Right lobe of liver (tissue), 6 donors: ENCODE data around the gene FAM204A. TPM values are rescaled to one million over a fixed set of nuclear protein-coding genes. Genes with fewer than 3 reads are reported as not detected.

Experiments
- ATAC-seq, 4 donors: fragments of 200-7000 bp; cut with Tn5 transposase; one replicate each; pipeline ENCODE4 v1.9.1; 2020; ENCODE audit warnings: mild to moderate bottlenecking in 4 of 4, moderate library complexity in 4 of 4
- DNase-seq, 3 donors: peaks; one replicate each; pipeline ENCODE4 v3.0.0-alpha.2; 2020
- H3K27ac ChIP-seq, 3 donors: fragments of 200-600 bp; one replicate each; pipeline ENCODE4 v1.8.0; 2022
- H3K27me3 ChIP-seq, 2 donors: fragments of 200-600 bp; one replicate each; pipeline ENCODE4 v1.8.0; 2022
- H3K36me3 ChIP-seq, 4 donors: fragments of 200-600 bp; sonication (generic) in 1 of 4; one replicate each; pipeline versions ENCODE4 v1.5.1 to v1.8.0; 2017 to 2022; ENCODE audit warnings: control low read depth in 1 of 4
- H3K4me1 ChIP-seq, 4 donors: fragments of 200-600 bp; sonication (generic) in 1 of 4; one replicate each; pipeline versions ENCODE4 v1.5.1 to v1.8.0; 2017 to 2022; ENCODE audit warnings: control low read depth in 1 of 4
- H3K4me3 ChIP-seq, 3 donors: fragments of 200-600 bp; one replicate each; pipeline ENCODE4 v1.8.0; 2022
- H3K9me3 ChIP-seq, 4 donors: fragments of 200-600 bp; sonication (generic) in 1 of 4; one replicate each; pipeline versions ENCODE4 v1.5.1 to v1.8.0; 2017 to 2022; ENCODE audit warnings: control low read depth in 1 of 4
- CTCF ChIP-seq, 4 donors: fragments of 200-600 bp in 3 of 4; fragments of 450-650 bp in 1 of 4; IDR thresholded peaks; one replicate each; pipeline versions ENCODE4 v1.5.1 to v1.8.0; 2016 to 2022; ENCODE audit warnings: antibody characterized with exemption in 4 of 4, mild to moderate bottlenecking in 2 of 4
- POLR2A ChIP-seq: fragments of 450-650 bp; IDR thresholded peaks from one replicate; pipeline ENCODE4 v1.6.1; 2017; ENCODE audit warnings: antibody characterized with exemption, mild to moderate bottlenecking
- WGBS: methylation state at CpG from one replicate; pipeline ENCODE4 v1.1.6; 2018; ENCODE audit warnings: low coverage, low lambda C conversion rate; ENCODE audit not compliant: insufficient coverage; ENCODE audit errors: missing lambda C conversion rate; 5-methylcytosine and 5-hydroxymethylcytosine counted together
- intact Hi-C, 2 donors: fragments of 100-400 bp; cut with DNase I; formaldehyde crosslinking; loops; one replicate each; pipeline versions ENCODE4 v1.11.2 to v1.14.1; 2022
- total RNA-seq, 6 experiments: library from RNA; depleted of rRNA in 2 of 6; stranded (reverse); fragments of >200 nt in 2 of 6; fragmentation: NEBNext Ultra II Directional in 3 of 6; extraction: Animal tissue kit (Norgen Biotek cat#: 25700) in 3 of 6; gene quantifications; one replicate each; pipeline versions ENCODE4 v1.1.0 to v1.2.4, GENCODE V29; 2016 to 2023
- donor health status: DM: no; HTN: yes; CAD: no.
- donor health status: DM: no; HTN: no; CAD: no.
- donor health status: DM: no; HTN: no; CAD: no.
- donor health status: DM: no; HTN: yes; CAD: no.
- donor health status: DM: no; HTN: yes; CAD: no.

The FAM204A gene
- total RNA-seq, 6 experiments from 2014 or later = 16.3 to 26.1 (median 18.5) TPM

- no peaks in the 10 kb centered on the region for H3K36me3 ChIP-seq
- H3K27me3 ChIP-seq = peaks cover 0 to 15% of the 10 kb centered on the region in 2 donors
- H3K4me1 ChIP-seq = no peaks in the 10 kb centered on the region
- TF ChIP-seq CTCF (IDR thresholded peaks at IDR 0.05) = no peak
- no peak for TF ChIP-seq POLR2A
- no peak overlapping the region for H3K4me3 ChIP-seq
- DNase-seq = no peak
- 15% methylated on average over 3 of the region's 3 CpGs for WGBS
- H3K27ac ChIP-seq = no peak overlapping the region
- intact Hi-C loops = no loop called here
- no peak for ATAC-seq
- H3K9me3 ChIP-seq = no peaks in the 10 kb centered on the region
Observed at GRCh38 chr10:118258285-118258684, 83.8 kb downstream of the FAM204A start.

- H3K9me3 ChIP-seq = no peaks in the 10 kb centered on the region
- TF ChIP-seq CTCF (IDR thresholded peaks at IDR 0.05) = no peak
- TF ChIP-seq POLR2A = no peak
- H3K27ac ChIP-seq = no peak overlapping the region
- no peaks in the 10 kb centered on the region for H3K4me1 ChIP-seq
- WGBS = 20% methylated on average over 7 of the region's 7 CpGs
- intact Hi-C loops = no loop called here
- H3K27me3 ChIP-seq = peaks cover 0 to 15% of the 10 kb centered on the region in 2 donors
- ATAC-seq (no peak), DNase-seq (no peak)
- H3K4me3 ChIP-seq = no peak overlapping the region
- no peaks in the 10 kb centered on the region for H3K36me3 ChIP-seq
Observed at GRCh38 chr10:118256825-118257570, 85.1 kb downstream of the FAM204A start.

- H3K4me3 ChIP-seq = no peak overlapping the region
- peaks cover 0 to 15% of the 10 kb centered on the region in 2 donors for H3K27me3 ChIP-seq
- no peaks in the 10 kb centered on the region for H3K36me3 ChIP-seq
- intact Hi-C loops = no loop called here
- DNase-seq (no peak), ATAC-seq (no peak)
- H3K27ac ChIP-seq = no peak overlapping the region
- H3K9me3 ChIP-seq = no peaks in the 10 kb centered on the region
- TF ChIP-seq POLR2A (no peak), CTCF (IDR thresholded peaks at IDR 0.05) (no peak)
- H3K4me1 ChIP-seq = no peaks in the 10 kb centered on the region
- WGBS = 62% methylated on average over 5 of the region's 5 CpGs
Observed at GRCh38 chr10:118256209-118256608, 85.9 kb downstream of the FAM204A start.

- intact Hi-C loops = no loop called here
- H3K27me3 ChIP-seq = peaks cover 0 to 13% of the 10 kb centered on the region in 2 donors
- WGBS = 67% methylated on average over 6 of the region's 8 CpGs
- ATAC-seq (no peak), DNase-seq (no peak)
- no peaks in the 10 kb centered on the region for H3K4me1 ChIP-seq
- H3K9me3 ChIP-seq = no peaks in the 10 kb centered on the region
- no peak overlapping the region for H3K27ac ChIP-seq
- H3K4me3 ChIP-seq = no peak overlapping the region
- H3K36me3 ChIP-seq = no peaks in the 10 kb centered on the region
- TF ChIP-seq POLR2A (no peak), CTCF (IDR thresholded peaks at IDR 0.05) (no peak)
Observed at GRCh38 chr10:118255355-118255754, 86.8 kb downstream of the FAM204A start.
